ENCODE results near the gene GDPD4.

The GDPD4 gene

GRCh38 chr11:77233011-77233410, 68.5 kb downstream of the GDPD4 start:
- DNase-seq: no peak

- no peak for DNase-seq
These were observed 69.2 kb downstream of the GDPD4 start for GRCh38 chr11:77232242-77232641.

- DNase-seq: no peak
These were observed 69.7 kb downstream of the GDPD4 start for GRCh38 chr11:77231800-77232199.

- DNase-seq: no peak
These were observed 70.4 kb downstream of the GDPD4 start for GRCh38 chr11:77230878-77231605.

GRCh38 chr11:77223797-77224196, 77.7 kb downstream of the GDPD4 start:
- DNase-seq: no peak

- no peak for DNase-seq
These were observed 84.3 kb downstream of the GDPD4 start for GRCh38 chr11:77217156-77217555.

GRCh38 chr11:77215106-77215505, 86.4 kb downstream of the GDPD4 start:
- DNase-seq: no peak

GRCh38 chr11:77214557-77214956, 86.9 kb downstream of the GDPD4 start:
- DNase-seq: no peak

- no peak for DNase-seq
These were observed 87.7 kb downstream of the GDPD4 start for GRCh38 chr11:77213589-77214428.

- DNase-seq: no peak
These were observed 88.4 kb downstream of the GDPD4 start for GRCh38 chr11:77213029-77213579.

- DNase-seq: no peak
These were observed 89.0 kb downstream of the GDPD4 start for GRCh38 chr11:77212314-77213007.

- no peak for DNase-seq
These were observed 89.8 kb downstream of the GDPD4 start for GRCh38 chr11:77211594-77212251.

- no peak for DNase-seq
These were observed 90.4 kb downstream of the GDPD4 start for GRCh38 chr11:77211040-77211451.

GRCh38 chr11:77209663-77210062, 91.8 kb downstream of the GDPD4 start:
- DNase-seq: no peak

GRCh38 chr11:77208535-77208934, 93.0 kb downstream of the GDPD4 start:
- DNase-seq: no peak

- no peak for DNase-seq
These were observed 93.7 kb downstream of the GDPD4 start for GRCh38 chr11:77207618-77208313.

GRCh38 chr11:77207019-77207485, 94.4 kb downstream of the GDPD4 start:
- no peak for DNase-seq

GRCh38 chr11:77206264-77207018, 95.0 kb downstream of the GDPD4 start:
- no peak for DNase-seq

- DNase-seq: no peak
These were observed 95.8 kb downstream of the GDPD4 start for GRCh38 chr11:77205467-77206263.

- no peak for DNase-seq
These were observed 96.6 kb downstream of the GDPD4 start for GRCh38 chr11:77204754-77205466.
